HG03342 (cell line): ENCODE results near the gene TNIK.
"Not testable (repeated sequence)": the region's sequence is repeated elsewhere in the genome, so short reads cannot be mapped to it uniquely, and the experiment has no call there.

Source experiments
- ATAC-seq: cut with Tn5 transposase; IDR thresholded peaks from one replicate; pipeline ENCODE4 v1.9.1; 2021; ENCODE audit warnings: mild to moderate bottlenecking, moderate library complexity; ENCODE audit not compliant: unreplicated experiment

Gene TNIK

DNA sequence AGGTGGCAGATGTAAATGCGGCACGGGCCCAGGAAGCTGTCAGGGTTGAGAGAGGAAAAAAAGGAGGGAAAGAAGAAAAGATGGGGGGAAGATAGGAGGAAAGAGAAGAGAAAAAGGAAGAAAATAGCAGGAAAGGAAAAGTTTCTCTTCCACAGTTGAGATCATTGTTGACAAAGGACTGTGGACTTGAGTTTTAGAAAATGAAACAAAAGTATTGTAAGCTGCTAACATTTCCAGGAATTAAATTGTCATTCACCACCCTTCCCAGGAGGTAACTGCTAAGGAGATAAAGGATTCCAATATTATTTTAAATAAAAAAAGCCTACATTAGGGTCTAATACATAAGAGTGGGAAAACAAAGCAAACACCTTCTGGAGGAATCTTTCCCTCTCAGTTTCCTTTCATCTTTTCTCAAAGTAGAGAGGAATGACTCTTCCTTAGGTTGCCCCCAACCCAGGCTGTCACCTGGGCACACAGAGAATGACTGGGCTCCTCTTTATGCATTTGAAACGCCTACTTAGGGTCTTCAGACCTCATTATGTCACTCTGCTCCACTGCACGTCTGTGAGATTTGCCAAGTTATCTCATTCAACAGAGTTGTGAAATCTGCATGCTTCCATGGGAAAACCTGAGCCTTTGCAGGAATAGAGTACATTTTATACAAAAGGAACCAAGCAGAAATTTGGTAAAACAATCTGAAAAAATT is 194.0 kb downstream of the TNIK start:
- ATAC-seq: no peak

DNA sequence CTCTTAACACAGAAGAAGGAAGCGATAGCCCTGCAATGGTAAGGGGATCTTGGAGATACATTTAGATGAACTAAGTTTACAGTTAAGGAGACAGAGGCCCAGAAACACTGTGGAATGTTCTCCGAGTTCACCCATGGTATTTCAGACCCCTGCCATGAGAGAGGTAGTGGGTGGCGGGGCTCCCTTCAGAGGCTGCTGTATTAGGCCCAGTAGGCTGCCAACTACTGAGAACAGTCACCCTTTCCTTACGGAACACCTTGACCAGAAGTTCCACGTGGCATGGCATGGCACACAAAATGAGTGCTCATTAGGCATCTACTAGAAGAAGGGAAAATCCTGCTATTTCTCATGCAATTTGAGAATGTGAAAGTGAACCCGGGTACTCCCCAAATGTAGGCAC is 195.4 kb downstream of the TNIK start:
- no peak for ATAC-seq

DNA sequence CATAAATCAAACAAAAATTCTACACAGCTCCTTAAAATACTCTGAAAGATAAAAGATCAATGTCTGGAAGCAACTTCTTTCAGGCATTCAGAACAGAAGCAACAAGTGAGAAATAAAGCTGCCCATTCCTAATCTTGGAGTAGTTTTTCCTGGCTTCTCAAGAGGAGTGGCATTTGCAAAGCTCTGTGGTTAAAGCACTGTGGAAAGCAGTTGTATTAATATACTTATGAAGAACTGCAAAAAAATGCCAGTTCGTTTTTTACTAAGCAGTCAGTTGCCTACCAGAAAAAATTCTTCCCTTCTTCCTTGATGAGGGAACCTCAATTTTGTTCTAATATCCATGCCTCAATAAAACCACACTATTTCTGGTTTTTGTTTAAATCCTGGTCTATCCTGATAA is 197.8 kb downstream of the TNIK start:
- no peak for ATAC-seq

DNA sequence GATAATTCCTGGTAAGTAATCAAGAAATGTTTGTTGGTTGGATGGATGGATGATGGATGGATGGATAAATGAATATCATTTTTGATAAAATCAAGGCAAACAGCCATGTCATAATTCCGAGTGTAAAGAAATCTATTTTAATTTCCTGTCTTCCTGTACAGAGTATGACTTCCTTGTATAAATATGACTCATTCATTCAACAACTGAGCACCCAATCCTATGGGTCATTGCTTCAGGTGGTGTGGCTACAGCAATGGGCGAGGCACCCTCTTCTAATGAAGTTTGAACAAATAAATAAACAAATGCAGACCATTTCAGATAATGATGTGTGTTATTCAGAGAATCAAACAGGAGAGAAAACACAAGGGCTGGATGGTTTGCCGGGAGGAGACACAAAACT is 198.7 kb downstream of the TNIK start:
- no peak for ATAC-seq

DNA sequence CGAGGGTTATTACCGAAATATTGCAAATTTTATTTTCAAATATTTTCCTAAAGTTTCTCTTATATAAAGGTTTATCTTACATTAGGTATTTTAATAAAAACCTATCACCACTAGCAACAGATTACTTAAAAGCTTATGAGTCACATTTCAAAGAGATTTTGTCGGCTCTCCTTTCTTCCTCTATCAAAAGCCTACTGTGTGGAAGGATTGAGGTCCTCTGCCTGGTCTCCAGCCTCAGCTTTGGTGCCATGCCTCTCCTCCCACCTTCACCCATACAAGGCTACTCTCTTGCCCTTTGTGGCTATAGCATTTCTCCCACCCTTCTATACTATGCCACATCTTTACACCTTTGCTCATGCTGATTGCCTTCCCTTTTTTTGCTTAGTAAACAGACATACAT is 199.3 kb downstream of the TNIK start:
- no peak for ATAC-seq

DNA sequence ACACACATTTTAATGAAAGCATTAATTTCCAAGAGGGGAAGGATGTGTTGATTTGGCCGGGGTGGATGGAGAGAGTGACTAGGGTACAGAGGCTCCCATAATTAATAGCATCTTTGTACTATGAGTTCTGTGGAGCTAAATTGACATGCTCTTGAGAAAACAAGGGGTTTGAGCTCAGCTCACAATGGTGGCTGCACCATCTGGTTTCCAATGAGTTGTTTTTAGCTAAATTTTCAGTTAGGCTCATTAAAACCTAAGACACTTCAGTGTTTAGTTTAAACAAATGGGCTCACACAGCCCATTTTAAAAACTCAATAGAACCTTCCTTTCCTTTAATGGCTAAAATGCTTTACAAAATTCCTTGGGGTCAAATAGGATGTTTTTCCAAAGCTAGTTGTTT is 199.7 kb downstream of the TNIK start:
- ATAC-seq: no peak

DNA sequence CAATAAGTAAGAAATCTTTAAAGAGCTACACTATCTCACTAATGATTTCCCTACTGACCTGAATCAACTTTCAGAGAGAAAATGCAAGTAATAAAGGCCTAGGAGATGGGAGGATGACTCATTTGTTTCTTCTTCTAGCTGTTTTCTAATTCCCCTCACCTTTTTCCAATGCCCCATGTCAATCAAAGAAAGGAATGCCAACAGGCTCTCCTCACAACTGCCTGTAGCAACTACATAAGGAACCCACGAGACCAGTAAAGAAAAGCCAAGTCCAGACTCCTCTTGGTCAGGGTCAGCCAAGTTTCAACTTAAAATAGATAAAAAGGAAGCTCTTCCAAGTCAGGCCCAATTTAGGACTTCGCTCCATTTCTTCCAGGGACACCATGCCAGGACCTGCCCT is 201.9 kb downstream of the TNIK start:
- ATAC-seq: no peak

DNA sequence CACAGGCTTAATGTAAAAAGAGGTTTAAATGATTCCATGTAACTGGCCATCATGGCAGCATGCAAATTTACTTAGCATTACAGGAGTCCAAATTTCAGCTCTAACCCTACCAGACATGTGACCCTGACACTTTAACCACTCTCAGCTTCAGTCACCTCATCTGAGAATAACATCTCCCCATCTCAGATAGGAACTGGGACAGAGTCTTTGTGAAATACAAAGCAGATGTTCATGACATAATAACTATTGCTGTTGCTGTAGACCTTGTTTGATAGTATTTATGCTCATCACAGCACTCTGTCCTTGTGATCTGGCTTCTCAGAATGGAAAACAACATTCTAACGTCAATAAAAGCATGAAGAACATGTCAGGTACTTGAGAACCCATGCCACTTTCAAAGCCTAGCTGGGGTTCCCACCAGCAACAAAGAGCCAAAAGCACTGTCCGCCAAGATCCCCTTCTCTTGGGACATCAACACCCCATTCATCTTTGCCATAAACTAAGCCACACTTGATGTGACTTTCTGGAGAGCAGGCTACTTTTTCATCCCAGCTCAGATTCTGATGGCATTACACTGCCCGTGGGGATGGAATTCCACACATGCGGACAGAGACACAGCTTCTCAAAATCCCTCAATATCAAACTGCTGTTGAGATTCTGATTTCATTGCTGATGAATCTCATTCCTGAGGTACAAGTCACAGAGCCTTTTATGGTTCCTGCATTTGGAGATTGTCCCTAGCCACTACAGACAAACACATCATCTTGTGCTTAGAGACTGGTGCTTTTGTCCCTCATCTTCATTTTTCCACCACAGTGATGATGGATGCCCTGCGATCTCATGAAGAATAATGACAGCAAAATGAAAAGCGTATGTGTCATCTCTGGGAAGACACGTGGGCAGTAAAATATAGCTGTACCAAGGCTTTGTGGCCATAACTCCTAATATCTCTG is 202.7 kb downstream of the TNIK start:
- ATAC-seq: peak; percentile 66

DNA sequence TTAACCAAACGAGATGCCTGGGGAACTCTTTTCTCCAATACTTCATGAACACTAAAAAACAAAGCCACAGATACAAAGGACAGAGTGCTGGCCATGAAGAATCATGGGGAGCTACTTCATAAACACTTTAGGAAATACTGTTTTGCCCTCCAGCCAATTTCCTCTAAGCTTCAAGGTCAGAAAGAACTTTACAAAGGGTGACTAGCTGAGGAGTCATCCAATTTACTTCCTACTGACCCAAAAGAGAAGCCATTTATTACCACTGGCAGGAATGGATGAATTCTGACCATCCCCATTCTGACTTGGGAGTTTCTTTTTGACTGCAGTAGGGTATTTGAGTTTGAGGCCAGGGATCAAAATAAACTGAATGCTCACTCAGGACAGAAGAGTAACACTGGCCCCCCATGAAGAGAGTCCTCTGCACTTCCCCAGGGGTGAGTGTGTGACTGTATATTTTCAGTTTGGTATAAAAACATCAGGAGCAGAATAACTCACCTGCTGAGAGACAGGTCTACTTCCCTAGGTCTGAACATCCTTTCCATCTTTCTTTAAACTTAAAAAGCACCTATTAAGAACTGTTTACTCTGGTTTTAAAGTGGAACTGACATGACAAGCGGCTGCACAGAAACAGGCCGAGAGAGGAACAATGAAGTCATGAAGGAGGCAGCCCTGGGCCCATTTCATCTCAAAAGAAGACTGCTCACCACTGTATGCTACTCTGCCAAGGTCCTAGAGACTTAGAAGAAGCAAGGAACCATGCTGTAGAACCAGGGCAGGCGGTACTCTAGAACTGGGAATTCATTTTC is 203.6 kb downstream of the TNIK start:
- no peak for ATAC-seq

DNA sequence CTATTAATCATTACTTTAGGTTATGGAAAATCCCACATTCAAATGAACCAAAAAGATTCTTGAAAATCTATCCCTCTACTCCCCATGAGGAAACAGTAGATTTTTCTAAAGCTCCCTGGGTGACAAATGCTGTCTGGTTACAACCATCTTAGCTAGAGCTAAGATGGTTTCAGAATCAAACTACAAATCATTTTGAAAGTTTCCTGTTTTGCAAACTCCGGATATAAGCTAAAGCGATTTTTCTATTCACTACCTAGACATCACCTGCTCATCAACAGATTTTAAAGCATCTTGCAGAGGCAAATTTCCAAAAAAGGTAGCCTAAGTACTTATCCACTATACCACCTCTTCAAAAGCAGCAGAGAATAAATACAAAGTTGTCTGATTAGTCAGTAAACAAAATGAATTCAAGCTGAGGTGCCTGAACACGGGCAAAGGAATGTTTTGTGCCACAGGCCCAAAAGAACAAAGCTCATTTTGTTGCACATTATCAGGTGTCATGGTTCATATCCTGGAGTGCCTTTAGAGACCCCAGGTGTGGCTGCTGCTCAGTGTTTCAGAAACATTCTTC is 204.9 kb downstream of the TNIK start:
- peak; percentile 57 for ATAC-seq

DNA sequence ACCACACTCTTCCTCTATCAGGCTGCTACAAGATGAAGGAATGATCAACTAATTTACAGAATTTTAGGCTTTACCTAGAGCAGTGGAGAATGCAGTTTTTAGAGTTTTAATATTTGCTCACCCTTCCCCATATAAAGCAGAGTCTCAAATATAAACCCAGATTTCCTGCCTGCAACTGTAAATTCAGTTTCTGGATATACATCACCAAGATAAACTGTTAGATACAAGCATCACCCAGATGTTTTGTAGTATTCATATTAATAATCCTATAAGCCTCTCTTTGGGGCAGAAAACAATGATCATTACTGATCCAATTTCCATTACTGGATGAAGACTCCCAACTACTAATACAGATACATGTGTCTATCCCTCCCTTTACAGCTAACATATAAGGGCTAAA is 205.9 kb downstream of the TNIK start:
- no peak for ATAC-seq

DNA sequence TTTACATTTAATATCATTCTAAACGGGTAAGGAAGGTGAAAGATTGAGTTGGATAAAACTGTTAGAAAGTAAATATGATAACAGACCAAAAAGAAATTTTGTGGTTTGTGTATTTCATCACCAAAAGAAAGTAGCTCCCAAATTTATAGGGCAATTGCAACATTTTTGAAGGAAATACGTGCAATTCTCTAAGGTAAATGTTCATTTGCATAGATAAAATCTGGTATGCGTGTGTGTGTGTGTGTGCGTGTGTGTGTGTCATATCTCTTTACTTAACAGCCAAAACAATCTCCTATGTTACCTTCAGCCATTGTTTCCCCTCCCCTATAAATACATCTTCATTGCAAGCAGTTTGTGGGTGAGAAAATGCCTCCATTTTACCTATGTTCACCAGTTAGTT is 208.4 kb downstream of the TNIK start:
- no peak for ATAC-seq

DNA sequence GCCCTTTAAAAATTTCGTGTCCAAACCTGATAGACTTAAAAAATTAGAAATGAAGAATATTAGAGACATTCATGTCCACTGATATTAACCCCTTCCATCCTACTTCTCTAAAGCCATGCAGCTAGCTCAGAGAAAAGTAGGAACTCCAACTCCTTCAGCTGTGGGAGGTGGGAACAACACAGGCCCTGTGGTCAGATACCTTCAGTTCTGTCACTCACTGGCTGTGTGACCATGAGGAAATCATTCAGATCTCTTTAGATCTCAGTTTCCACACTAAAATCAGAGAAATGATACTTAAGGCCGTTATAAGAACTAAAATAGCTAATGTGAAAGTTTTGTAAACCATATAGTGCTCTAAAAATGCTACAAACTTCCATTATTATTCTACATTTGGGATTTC is 209.8 kb downstream of the TNIK start:
- no peak for ATAC-seq

DNA sequence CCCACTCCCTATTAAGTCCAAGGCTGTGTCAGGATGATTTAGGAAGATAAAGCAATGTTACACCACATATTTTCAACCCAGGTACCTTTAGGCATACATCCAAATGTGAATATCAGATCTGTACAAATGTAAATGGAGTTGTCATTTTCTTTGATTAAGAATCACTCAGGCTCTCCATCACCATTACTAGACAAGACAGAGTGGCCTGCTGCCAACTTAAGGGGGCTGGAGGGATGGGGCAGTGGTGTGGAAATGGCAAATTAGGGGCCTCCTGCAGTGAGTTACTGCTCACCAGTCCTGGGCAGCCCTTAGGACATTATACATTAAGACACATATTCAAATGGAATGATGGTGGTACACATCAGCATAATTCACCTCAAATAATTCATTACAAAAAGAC is 211.0 kb downstream of the TNIK start:
- ATAC-seq: peak; percentile 19

DNA sequence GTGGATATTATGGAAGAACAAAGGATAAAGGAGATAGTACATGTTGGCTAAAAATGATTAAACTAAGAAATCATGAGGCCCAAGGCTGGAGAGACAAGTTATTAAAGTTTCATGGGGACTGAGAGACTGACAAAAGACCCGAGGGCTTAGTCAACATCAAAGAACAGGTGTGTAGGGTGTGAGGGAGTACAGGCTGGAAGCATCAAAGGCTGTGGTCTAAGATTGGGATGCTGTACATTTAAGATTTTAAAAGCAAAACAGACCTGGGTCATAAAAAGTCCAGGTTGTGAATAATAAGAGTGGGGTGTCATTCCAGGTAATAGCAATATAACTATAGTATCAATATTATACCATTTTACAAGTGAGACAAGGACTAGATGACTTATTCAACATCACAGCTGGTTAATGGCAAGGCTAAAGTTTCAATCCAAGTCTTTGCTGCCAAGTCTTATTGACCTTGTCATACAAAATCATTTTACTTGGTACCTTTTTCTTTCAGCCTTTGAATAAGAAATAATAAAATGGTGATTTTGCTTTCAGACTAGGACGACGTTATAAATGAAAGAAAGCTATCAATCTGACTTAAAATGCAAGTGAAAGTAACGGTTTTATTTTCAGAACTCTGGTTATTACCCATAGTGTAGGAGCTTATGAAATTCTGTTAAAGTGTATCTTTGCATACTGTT is 211.6 kb downstream of the TNIK start:
- peak; percentile 77 for ATAC-seq

DNA sequence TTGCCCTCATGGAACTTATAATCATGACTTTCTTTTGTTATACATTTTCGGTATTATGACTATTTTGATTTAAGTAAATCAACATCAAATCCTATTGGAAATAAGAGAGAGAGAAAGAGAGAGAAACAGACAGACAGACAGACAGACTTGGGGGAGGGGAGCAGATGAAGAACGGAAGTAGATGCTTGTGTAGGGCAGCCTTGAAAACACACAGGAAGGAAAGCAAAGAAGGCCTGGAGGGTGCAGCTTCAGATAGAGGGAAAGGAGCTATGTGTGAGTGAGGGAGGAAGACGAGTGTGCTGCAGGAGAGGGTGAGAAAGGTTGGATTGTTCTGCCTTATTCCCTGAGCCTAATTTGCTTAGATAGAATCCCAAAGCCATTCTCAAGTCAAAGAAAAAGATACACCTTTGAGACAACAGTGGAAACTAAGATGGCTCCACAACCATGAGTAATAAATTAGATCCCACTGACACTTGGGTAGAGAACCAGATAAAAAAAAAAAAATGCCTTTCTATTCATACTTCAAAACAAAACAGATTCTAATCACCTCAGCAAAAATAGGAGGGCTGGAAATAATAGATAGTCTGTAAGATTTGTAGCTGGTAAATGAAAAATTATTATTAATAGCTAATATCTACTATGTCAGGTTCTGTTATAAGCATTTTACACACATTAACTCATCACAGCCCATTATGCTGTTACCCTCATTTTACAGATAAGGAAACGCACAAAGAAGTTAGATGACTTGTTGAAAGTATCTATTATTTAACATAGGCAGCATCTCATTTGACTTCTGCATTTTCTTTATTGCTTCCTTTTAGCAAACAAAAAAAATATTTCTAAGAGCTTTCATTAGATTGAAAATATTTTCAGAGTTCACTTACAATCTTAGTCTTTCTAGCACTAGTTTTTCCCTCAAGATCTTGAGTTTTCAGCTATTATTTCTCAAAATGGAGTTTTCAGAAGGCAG is 214.1 kb downstream of the TNIK start:
- ATAC-seq: no peak

DNA sequence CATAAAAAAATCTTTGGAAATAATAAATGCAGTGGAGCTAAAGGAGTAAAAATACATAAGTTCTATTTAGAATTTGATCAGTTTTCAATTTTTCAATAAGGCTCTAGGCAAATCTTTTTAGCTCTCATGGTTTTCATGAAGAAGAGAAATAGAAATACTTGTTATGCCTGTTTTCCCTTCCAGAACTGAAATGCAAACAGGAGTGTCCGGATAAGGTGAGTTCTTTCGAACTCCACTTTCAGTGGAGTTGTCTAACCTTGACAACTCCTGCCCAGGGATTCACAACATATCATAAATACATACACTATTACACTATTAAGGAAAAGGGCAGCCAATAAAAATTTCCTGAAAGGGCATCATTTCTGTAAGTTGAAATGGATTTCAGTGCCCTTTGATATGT is 217.3 kb downstream of the TNIK start:
- ATAC-seq: no peak

DNA sequence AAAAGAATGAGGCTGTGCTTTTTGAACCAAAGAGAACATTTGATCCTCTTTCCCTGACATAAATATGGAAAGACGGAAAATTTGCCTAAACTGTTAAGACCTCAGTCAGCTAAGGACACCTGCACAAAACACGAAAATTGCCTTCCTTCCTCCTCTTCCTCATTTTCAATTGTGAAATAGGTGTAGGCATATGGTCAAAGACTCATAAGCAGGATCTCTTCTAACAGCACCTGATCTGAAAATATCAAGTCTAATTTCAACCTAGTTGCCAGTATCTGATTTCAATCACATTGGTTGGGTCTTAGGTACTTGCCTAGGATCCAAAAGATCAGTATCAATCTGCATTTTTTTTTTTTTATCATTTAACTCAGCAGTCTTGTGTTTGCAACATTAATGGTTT is 218.0 kb downstream of the TNIK start:
- no peak for ATAC-seq

DNA sequence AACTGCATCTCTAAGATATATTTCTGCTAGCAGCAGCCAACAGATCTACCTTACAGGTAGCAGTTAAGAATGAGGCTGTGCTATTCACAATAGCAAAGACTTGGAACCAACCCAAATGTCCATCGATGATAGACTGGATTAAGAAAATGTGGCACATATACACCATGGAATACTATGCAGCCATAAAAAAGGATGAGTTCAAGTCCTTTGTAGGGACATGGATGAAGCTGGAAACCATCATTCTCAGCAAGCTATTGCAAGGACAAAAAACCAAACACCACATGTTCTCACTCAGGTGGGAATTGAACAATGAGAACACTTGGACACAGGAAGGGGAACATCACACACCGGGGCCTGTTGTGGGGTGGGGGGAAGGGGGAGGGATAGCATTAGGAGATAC is 218.6 kb downstream of the TNIK start:
- not testable (repeated sequence) for ATAC-seq

DNA sequence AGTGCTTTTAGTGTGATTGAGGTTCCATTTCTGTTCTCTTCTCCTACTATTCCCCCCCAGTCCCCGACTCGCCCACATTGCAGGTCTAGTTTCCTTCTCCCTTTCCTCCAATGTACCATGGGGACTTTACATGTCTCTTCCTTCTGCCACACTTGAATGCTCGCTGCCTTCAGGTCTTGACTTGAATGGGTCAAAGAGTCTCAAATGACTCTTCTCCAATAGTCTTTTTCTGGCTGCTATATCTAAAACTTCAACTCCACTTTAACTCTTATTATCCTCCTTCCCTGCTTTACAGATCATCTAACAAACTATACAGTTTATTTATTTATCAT is 219.7 kb downstream of the TNIK start:
- ATAC-seq: no peak
